ENCODE data around the gene DICER1. TPM values are rescaled to one million over a fixed set of nuclear protein-coding genes. Genes with fewer than 3 reads are reported as not detected.

DICER1 gene
- total and polyA plus RNA-seq, 8 donors = 47.9 to 76.9 (median 50.9) TPM

GRCh38 chr14:95132760-95133159 lies 24.6 kb downstream of the DICER1 start:
- DNase-seq (no peak), ATAC-seq (no peak)
- no peak for TF ChIP-seq CTCF (IDR thresholded peaks at IDR 0.05)
- H3K27me3 ChIP-seq = no peaks in the 10 kb centered on the region
- H3K4me3 ChIP-seq = no peak overlapping the region
- peaks cover 11 to 32% of the 10 kb centered on the region in 2 donors for H3K4me1 ChIP-seq
- no peaks in the 10 kb centered on the region for H3K9me3 ChIP-seq
- peaks cover 0 to 35% of the 10 kb centered on the region in 2 donors for H3K36me3 ChIP-seq
- intact Hi-C loops (cut with DNase I) = no loop called here
- no peak overlapping the region for H3K27ac ChIP-seq

- ATAC-seq (no peak), DNase-seq (no peak)
- Histone ChIP-seq H3K4me1 (peaks cover 9 to 29% of the 10 kb centered on the region in 2 donors), H3K9me3 (no peaks in the 10 kb centered on the region), H3K27ac (no peak overlapping the region), H3K36me3 (peaks cover 0 to 41% of the 10 kb centered on the region in 2 donors), H3K27me3 (no peaks in the 10 kb centered on the region), H3K4me3 (no peak overlapping the region)
- TF ChIP-seq CTCF (IDR thresholded peaks at IDR 0.05) = no peak
- intact Hi-C loops (cut with DNase I) = no loop called here
These were observed 26.8 kb downstream of the DICER1 start for GRCh38 chr14:95130549-95130948.

- no peak for TF ChIP-seq CTCF (IDR thresholded peaks at IDR 0.05)
- ATAC-seq = peak; percentile 88
- peak in 1 of 4 donors; percentile 21 for DNase-seq
- Histone ChIP-seq H3K36me3 (peaks cover 0 to 58% of the 10 kb centered on the region in 2 donors), H3K4me1 (peaks cover 0 to 10% of the 10 kb centered on the region in 2 donors), H3K27ac (peak overlapping the region in 1 of 2 donors; percentile 23), H3K4me3 (no peak overlapping the region), H3K27me3 (no peaks in the 10 kb centered on the region), H3K9me3 (no peaks in the 10 kb centered on the region)
- intact Hi-C loops (cut with DNase I) = no loop called here
These were observed 29.2 kb downstream of the DICER1 start for GRCh38 chr14:95128140-95128539.

- peak; percentile 68 for ATAC-seq
- intact Hi-C loops (cut with DNase I) = no loop called here
- TF ChIP-seq CTCF (IDR thresholded peaks at IDR 0.05) = no peak
- no peaks in the 10 kb centered on the region for H3K27me3 ChIP-seq
- H3K27ac ChIP-seq = peak overlapping the region in 1 of 2 donors; percentile 23
- peak in 1 of 4 donors; percentile 12 for DNase-seq
- peaks cover 0 to 57% of the 10 kb centered on the region in 2 donors for H3K36me3 ChIP-seq
- peaks cover 0 to 9% of the 10 kb centered on the region in 2 donors for H3K4me1 ChIP-seq
- no peak overlapping the region for H3K4me3 ChIP-seq
- no peaks in the 10 kb centered on the region for H3K9me3 ChIP-seq
These were observed 29.8 kb downstream of the DICER1 start for GRCh38 chr14:95127531-95127911.

- no peak for TF ChIP-seq CTCF (IDR thresholded peaks at IDR 0.05)
- peak overlapping the region in 1 of 2 donors; percentile 23 for H3K27ac ChIP-seq
- no peaks in the 10 kb centered on the region for H3K27me3 ChIP-seq
- H3K4me1 ChIP-seq = peaks cover 0 to 9% of the 10 kb centered on the region in 2 donors
- ATAC-seq (peak; percentile 31), DNase-seq (no peak)
- no peak overlapping the region for H3K4me3 ChIP-seq
- H3K36me3 ChIP-seq = peaks cover 0 to 59% of the 10 kb centered on the region in 2 donors
- H3K9me3 ChIP-seq = no peaks in the 10 kb centered on the region
- intact Hi-C loops (cut with DNase I) = no loop called here
These were observed 30.3 kb downstream of the DICER1 start for GRCh38 chr14:95126906-95127530.

All from left lung (tissue), 10 donors.